ENCODE measurements around the gene SIRT2.
"Not testable (repeated sequence)": the region's sequence is repeated elsewhere in the genome, so short reads cannot be mapped to it uniquely, and the experiment has no call there.

Gene SIRT2

GRCh38 chr19:38892841-38893240 is 6.6 kb downstream of the SIRT2 start:
- DNase-seq = no peak

DNA sequence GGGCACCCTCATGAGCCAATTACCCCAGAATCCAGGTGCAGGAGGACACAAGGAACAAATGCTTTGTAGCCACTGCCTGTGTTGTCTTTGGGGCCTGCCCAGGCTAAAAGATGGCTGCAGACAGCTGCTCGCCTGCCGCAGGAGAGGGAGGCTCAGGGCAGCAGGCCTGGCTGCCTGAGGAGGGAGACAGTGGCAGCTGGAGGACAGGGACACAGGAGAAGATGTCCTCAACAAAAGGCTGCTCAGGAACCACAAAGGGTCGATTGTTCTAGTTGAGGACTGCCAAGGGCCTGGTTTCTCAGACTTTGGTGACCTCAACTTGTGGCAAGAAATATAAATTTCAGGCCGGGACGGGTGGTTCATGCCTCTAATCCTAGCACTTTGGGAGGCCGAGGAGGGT is 7.6 kb downstream of the SIRT2 start:
- DNase-seq = no peak

DNA sequence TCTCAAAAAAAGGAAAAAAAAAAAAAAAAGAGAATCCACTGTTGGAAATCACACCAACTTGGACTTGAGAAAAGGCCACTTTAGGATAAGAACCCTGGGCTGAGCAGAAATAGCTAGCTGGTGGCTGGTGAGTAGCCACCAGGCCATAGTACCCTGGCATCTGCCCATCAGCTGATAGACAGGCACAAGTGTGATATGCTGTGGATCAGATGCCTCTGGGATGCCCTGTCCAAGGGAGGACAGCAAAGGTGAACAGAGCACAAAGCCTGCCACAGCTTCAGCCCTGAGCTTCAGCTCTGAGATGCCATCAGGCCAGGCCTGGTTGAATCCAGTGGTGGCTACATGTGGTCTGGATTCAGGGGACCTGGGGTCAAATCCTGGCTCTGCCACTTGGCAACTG is 8.7 kb downstream of the SIRT2 start:
- no peak for DNase-seq

DNA sequence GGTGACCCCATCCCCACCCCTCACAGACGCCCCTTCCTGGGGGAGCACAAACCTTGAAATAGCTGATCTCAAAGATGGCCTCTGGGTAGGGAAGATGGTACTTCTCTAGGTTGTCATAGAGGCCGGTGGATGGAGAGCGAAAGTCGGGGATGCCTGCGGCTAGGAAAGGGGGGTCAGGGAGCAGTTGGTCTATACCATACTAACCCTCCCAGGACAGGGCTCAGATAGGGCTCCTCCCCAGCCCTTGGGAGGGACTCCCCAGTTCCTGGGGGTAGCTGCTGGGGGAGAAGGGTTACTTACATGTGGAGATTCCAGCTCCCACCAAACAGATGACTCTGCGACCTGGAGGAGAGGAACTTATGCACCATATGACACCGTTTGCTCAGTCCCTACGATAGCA is 9.6 kb downstream of the SIRT2 start:
- DNase-seq = no peak

DNA sequence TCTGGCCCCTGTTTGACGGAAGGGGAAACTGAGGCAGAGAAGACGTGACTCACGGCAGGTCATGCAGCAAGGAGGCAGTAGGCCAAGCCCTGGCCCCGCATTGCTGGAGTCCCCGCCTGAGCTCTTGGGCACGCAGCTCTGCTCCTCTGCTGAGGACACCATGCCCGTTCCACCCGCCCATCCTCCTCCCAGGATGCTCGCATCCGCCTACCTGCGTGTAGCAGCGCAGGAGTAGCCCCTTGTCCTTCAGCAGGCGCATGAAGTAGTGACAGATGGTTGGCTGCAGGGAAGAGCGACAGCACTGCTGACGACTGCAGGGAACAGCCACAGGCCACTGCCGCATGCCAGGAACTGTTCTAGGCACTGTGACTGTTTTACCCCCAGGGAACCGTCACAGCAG is 10.5 kb downstream of the SIRT2 start:
- no peak for DNase-seq

DNA sequence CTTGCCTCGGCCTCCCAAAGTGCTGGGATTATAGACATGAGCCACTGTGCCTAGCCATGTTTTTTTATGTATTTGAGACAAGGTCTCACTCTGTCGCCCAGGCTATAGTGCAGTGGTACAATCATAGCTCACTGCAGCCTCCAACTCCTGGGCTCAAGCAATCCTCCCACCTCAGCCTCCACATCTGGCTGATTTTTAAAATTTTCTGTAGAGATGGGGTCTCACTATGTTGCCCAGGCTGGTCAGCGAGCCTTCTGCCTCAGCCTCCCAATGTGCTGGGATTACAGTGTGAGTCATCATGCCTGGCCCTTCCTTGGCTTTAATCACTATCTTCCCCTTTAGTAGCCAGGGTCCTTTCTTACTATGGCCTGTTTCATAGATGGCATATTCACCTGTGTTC is 14.7 kb downstream of the SIRT2 start:
- not testable (repeated sequence) for DNase-seq

- no peak for DNase-seq
Observed at GRCh38 chr19:38883286-38883685, 16.1 kb downstream of the SIRT2 start.

GRCh38 chr19:38880882-38881609 is 18.4 kb downstream of the SIRT2 start:
- DNase-seq = no peak

DNA sequence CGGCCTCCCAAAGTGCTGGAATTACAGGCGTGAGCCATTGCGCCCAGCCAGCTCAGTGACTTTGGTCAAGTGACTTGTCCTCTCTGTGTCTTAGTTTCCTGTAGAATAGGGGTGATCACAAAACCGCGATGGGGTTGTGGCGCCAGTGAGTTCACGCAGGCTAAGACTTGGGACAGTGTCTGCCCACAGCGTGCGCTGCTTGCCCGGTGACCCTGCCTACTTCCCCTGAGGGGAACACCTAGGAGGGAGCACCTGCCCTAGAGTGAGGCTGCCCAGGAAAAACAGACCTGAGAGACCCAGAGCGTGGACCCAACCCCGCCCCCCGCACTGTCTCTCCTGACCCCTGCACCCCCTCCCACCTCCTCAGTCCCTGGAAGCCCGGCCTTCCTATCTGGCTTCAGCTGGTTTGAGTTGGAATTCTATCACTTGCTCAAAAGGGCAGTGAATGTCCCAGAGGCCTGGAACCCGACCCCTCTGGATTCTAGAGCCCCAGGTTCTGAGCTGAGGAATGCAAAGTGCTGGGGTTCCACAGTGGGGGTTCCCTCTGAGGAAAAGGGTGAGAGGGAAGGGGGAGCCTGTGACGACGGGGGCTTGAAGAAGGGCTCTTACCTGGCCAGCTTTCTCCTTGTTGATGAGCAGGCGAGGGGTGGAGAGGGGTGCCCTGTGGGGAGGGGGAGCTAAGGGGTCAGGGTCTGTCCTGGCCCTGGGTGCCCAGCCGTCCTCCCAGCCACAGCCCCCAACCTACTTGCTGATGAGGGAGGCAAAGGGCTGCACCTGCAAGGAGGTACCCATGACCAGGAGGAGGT is 19.1 kb downstream of the SIRT2 start:
- no peak for DNase-seq

DNA sequence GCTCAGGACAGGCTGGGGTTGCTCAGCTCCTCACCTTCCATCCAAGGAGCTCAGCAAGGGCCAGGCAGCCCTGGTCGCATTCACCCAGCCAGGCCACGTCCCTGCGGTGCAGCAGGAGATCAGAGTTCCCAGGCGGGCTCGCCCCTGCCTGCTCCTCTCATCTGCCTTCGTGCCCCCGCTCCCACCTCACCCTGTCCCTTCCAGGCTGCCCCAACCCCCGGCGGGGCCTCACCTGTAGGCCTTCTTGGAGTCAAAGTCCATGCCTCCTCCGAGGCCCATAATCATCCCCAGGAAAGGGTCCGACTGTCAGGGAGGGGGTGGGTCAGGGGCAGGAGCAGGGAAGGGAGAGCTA is 20.0 kb downstream of the SIRT2 start:
- no peak for DNase-seq

DNA sequence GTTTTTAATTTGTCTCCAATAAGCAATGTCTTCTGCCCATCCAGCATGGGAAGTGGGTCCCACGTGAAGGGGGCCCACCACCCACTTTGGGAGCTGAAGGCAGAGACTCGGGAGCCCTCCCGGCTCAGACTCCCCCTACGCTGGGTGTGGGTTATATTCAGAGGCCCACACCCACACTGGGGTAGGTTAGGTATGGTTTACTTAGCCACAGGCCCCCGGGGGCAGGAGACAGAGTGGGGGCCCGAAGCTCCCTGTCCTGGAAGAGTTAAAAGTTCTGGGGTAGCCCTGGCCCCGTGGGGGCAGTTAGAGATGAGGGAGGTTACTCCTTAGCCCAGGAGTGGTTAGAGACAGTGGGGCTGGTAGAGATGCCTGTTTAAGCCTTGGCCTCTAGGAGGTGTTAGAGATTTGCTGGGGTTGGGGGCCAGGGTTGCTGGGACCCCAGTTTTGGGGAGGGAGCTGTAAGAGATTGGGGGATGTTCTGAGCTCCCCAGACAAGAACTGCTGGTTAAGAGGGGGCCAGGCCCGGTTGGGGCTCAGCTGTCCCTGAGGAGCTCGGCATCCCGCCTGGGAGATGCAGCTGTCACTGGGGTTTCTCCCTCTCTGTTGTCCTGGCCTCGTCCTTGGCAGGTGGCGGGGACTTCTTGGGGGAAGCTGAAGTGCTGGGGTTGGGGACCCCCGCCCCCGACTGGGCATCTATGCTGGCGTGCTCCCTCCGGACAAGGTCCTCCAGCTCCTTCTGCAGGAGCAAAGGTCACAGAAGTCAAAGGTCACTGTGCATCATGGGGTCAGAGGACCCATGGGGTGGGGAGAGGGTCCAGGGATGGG is 20.6 kb downstream of the SIRT2 start:
- DNase-seq = no peak

GRCh38 chr19:38877781-38878574 is 21.4 kb downstream of the SIRT2 start, which contains the start of gene RINL:
TSS of gene RINL (minus strand) at chr19:38878275. CDS start at chr19:38876742, 1,533 bp downstream.
- DNase-seq = peak; percentile 60

GRCh38 chr19:38875656-38876395 is 23.6 kb downstream of the SIRT2 start:
- DNase-seq = no peak

- DNase-seq = not testable (repeated sequence)
Observed at GRCh38 chr19:38873400-38873799, 26.0 kb downstream of the SIRT2 start.

DNA sequence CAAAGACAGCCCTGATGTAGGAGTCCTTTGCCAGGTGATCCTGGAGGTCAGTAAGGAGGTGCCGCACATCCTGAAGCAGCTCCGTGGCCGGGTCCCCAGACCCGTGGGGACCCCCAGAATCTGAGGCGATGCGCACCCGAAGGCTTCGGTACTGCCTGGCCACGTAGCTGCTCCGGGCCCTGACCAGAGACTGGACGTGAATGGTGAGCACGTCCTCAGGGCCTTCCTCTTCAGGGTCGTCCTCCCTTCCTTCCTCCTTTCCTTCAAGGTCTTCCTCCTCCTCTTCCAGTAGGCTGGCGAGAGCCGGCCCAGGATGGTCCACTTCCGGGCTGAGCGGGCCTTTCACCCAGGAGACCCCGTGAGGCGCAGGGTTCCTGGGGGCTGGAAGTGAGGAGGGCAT is 28.8 kb downstream of the SIRT2 start:
- no peak for DNase-seq

DNA sequence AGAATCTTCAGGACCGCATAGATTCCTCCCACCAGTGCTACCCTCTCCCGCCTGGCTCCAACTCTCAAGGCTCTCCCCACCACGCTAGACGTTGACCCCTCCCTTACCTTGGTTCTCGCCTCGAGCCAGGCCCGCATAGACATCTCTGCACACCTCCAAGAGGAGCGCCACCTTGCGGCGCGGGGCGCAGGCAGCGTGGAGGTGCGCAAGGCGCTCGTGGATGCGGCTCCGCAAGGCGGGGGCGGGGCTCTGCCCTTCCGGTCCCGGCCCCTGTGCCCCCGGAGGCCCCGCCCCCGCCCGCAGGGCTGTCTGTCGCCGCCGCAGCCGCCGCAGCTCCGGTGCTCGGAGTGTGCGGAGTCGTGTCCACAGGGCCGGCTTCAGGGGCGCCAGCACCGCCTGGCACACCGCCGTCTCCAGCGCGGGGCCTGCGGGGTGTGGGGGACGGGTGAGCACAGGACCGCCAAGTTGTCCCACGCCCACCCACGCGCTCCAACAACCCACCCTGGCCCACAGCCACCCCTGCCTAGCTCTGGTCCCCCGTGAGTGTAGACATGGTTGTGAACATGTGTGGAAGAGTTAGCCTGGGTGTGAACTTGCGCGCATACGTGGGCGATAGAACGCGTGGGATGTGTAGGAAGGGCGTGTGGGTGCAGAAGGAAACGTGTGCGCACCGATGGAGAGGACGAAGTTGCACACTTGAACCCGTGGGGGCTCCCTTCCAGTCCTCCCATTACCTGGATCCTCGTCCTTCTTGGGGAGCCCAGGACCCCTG is 29.4 kb downstream of the SIRT2 start:
- peak; percentile 65 for DNase-seq

GRCh38 chr19:38869160-38869835 is 30.1 kb downstream of the SIRT2 start:
- no peak for DNase-seq

- DNase-seq = no peak
Observed at GRCh38 chr19:38868551-38868950, 30.9 kb downstream of the SIRT2 start.

DNA sequence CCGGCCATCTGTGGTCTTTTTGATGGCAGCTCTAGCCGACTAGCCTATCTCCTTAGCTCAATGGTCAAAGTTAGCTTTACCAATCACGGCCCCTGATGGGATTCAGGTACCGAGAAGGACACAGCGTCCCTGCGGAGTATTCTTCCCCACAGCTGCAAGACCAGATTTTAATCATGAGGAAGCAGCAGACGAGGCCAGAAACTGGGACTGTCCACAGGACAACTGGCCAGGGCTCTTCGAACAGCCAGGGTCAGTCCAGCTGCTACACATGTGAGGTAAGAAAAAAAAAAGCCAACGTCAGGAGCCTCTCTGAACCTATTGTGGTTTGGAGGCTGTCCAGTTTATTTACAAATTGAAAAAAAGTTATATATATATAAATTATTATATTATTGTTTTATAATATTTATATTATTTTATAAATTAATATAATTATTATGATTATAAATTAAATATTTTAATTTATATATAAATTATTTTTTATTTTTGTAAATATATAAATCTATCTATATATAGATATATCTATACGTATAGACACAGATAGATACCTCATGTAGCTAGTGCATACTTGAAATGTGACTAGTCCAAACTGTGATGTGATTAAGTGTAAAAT is 32.1 kb downstream of the SIRT2 start:
- no peak for DNase-seq
